Measurements from ENCODE around the gene RANBP3.

Gene RANBP3

GRCh38 chr19:5925830-5926427 lies 52.0 kb downstream of the RANBP3 start:
- DNase-seq (ENCODE audit: low spot score), result no peak

DNA sequence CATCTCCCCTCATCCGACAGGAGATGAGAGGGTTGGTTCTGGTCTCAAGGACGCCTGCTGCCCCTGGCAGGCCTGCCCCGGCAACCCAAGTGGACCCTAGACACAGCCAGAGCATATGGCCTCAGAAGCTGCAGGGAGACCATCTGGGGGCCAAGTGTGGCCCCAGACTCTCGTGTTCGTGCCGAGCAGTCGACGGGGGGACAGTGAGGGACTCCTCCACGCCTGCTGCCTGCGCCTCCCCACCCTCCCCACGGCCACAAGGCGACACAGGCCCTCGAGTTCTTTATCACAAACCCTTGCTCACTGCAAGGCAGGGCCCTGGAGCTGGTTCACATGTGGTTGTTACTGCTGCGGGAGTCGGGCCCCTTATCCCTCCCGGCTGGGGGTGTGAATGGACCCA lies 54.6 kb downstream of the RANBP3 start:
- no peak for DNase-seq (ENCODE audit: low spot score)

- DNase-seq (ENCODE audit: low spot score), result no peak
Observed at GRCh38 chr19:5922161-5922545, 55.8 kb downstream of the RANBP3 start.

GRCh38 chr19:5921516-5922160 lies 56.3 kb downstream of the RANBP3 start:
- DNase-seq (ENCODE audit: low spot score), result no peak

DNA sequence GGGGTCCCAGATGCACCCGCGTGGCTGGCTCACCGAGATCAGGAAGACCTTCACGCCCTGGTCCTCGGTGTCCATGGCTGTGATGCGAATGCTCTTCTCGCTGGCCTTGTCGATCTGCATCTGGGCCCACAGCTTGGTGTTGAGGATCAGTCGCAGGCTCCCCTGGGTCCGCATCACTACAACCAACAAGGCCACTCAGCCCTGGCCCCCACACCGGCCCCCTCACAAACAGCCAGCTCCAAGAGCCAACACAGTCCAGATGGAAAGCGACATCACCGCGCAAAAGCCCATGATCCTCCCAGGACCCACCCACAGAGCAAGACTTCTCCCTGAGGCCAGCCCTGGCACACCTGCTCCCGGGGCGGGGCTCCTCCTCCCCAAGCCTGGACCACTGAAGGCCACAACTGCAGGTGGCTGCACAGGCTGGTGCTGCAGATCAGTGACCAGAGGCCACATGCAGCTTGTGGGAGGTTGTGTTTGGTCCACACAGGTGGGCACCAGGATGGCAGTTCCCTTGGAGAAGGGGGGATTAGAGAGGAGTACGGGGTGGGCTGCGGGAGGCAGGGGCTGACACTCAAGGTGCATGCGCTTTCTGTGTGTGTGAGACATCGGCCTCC lies 59.4 kb downstream of the RANBP3 start:
- no peak for DNase-seq (ENCODE audit: low spot score)

DNA sequence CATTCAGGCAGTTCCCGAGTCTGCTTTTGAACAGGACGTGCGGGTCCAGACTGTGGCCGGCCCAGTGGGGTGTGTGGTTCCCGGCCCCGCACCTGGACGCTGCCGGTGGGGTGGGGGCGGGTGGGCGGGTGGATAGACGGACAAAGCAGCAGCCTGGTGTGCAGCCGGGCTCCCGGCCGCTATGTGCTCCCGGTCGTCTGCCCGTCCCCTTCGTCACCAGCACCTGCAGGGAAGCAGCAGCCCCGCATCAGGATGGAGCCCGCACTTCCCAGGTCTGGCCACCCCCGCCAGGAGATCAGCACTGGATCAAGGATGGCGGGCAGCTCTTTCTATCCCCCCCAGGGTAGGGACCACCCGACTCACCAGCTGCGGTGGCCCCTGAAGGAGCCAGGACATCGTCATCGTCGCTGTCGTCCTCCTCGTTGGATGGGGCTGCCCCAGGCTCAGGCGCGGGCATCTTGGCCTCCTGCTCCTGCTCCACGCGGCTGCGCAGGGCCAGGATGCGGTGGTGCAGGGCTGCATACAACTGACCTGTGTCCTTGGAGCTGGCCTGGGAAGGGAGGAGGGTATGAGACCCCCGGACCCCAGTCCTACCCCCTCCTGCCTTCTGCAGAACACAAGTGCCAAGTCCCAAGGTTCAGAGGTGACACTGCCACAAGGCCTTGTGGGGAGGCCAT lies 60.4 kb downstream of the RANBP3 start:
- DNase-seq (ENCODE audit: low spot score), result no peak

GRCh38 chr19:5916181-5916708 lies 61.7 kb downstream of the RANBP3 start:
- DNase-seq (ENCODE audit: low spot score), result no peak

DNA sequence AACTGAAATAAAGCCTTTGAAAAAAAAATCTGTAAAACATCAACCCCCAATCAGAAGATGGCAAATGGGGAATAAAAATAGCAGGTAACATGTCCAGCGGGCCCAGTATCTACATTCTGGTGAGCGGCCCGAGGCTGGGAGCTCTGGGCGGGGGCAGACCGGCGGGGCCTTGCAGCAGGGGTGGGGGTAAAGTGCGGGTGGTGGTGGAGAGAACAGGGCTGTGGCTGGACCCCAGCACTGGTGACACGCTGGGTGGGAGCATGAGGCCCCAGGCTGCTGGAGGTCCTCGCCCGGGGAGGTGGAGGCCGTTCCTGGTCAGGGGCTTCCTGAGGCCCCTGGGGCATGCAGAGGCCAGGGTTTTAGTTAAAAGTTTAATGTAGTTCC lies 62.2 kb downstream of the RANBP3 start:
- no peak for DNase-seq (ENCODE audit: low spot score)

DNA sequence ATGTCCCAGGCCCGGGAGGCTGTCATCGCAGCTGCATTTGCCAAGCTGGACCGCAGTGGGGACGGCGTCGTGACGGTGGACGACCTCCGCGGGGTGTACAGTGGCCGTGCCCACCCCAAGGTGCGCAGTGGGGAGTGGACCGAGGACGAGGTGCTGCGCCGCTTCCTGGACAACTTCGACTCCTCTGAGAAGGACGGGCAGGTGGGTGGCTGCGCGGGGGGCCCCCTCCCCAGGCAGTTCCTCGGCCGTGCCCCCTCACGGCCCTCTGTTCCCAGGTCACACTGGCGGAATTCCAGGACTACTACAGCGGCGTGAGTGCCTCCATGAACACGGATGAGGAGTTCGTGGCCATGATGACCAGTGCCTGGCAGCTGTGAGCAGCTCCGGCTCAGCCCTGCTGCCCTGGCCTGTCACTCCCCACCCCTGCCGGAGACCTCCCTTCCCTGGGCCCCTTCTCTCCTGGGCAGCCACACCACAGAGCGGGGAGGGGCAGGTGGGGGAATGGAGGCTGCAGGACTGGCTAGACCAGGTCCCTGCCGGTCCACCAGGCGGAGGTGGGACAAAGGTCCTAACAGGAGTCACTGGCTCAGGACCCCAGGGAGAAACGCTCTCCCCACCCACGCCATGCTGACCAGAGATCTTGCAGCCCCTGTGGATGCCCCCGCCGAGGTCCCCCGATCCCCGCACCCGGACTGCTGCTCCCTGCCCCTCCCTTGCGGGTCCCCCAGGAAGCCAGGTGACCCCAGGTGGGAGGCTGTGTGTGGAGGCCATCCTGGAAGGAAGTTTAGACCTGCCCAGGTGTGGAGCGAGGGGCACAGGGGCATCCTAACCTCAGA lies 62.8 kb downstream of the RANBP3 start:
- no peak for DNase-seq (ENCODE audit: low spot score)

- no peak for DNase-seq (ENCODE audit: low spot score)
Observed at GRCh38 chr19:5914358-5914774, 63.6 kb downstream of the RANBP3 start.

DNA sequence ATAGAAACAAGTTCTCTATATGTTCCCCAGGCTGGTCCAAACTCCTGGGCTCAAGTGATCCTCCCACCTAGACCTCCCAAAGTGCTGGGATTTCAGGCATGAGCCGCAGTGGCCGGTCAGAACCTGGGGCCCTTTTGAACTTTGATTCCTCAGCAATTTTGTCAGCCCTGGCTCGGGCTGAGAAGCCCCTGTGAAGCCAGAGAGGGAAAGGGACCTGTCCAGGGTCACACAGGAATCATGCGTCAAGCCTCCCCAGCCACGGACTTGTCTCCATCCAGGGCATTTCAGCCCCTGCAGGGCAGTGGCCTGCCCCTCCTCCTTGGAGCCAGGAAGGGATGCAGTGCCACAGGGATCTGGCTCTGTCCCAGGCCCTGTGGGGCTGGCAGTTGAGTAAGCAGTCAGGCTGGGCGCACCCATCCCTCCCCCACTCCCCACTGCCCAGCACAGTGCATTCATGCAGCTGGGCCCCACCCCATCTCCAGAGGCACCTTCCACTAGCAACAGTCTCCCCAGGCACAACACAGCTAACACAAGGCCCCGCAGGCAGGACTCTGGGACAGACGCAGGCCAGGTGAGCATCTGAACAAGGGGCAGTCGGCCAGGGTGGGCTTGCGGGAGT lies 64.1 kb downstream of the RANBP3 start, which contains the start of gene CAPS:
Gene CAPS, plus strand, starts transcription at position 516 of the 619 bp plus-strand sequence. CDS start 153 bp downstream, outside the sequence.
- peak; percentile 41 for DNase-seq (ENCODE audit: low spot score)

DNA sequence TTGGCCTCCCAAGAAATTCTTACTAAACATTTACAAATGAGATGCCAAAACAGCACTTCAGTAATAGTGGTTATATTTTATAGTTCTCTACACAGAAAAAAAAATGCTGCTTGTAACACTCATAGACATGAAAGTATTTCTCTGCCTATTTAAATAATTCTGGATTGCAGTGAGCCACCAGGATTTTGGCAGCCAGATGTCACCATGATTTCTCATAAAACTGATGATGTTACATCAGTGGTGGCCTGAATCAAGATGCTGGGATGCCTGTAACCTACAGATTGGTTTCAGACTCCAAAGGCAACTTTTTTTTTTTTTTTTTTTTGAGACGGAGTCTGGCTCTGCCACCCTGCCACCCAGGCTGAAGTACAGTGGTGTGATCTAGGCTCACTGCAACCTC lies 66.6 kb downstream of the RANBP3 start:
- no peak for DNase-seq (ENCODE audit: low spot score)

- DNase-seq (ENCODE audit: low spot score), result no peak
Observed at GRCh38 chr19:5910638-5910907, 67.4 kb downstream of the RANBP3 start.

DNA sequence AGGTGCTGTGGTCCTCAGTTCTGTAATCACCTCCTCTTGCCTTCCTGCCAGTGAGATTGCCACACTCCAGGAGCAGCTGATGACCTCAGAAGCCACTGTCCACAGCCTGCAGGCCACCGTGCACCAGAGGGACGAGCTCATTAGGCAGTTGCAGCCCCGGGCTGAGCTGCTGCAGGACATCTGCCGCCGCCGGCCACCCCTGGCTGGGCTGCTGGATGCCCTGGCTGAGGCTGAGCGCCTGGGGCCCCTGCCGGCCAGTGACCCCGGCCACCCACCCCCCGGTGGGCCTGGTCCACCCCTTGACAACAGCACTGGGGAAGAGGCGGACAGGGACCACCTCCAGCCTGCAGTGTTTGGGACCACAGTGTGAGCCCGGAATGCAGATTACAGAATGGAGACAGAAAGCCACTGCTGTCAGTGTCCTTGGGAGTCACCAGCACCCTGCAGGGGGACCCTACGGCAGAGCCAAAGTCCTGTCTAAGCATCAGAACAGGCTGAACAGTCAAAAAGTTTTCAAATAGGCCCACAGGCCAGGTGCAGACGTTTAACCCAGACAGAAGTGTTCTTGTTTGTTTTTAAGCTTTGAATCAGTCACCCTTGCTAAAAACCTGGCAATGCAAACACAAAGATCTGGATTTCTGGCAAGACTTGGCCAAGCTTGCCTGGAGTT lies 69.0 kb downstream of the RANBP3 start:
- no peak for DNase-seq (ENCODE audit: low spot score)

- no peak for DNase-seq (ENCODE audit: low spot score)
Observed at GRCh38 chr19:5907241-5907640, 70.7 kb downstream of the RANBP3 start.

DNA sequence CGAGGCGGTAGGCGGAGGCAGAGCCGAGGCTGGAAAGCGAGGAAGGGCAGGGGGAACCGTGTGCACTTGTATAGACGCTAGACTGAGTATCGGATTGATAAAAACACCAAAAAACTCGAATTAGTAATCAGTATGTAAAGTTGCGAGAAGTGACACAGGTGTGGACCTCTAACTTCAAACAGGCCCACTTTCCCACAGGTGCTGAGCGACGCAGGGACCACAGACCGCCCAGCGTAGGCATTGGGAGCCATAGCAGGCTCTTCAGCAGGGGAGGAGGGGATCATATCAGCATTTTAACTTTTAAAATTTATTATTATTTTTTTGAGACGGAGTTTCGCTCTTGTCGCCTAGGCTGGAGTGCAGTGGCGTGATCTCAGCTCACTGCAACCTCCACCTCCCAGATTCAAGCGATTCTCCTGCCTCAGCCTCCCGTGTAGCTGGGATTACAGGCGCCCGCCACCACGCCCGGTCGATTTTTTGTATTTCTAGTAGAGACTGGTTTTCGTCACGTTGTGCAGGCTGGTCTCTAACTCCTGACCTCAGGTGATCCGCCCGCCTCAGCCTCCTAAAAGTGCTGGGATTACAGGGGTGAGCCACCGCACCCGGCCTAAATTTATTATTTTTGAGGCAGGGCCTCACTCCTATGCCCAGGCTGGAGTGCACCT lies 72.7 kb downstream of the RANBP3 start:
- DNase-seq (ENCODE audit: low spot score), result no peak

DNA sequence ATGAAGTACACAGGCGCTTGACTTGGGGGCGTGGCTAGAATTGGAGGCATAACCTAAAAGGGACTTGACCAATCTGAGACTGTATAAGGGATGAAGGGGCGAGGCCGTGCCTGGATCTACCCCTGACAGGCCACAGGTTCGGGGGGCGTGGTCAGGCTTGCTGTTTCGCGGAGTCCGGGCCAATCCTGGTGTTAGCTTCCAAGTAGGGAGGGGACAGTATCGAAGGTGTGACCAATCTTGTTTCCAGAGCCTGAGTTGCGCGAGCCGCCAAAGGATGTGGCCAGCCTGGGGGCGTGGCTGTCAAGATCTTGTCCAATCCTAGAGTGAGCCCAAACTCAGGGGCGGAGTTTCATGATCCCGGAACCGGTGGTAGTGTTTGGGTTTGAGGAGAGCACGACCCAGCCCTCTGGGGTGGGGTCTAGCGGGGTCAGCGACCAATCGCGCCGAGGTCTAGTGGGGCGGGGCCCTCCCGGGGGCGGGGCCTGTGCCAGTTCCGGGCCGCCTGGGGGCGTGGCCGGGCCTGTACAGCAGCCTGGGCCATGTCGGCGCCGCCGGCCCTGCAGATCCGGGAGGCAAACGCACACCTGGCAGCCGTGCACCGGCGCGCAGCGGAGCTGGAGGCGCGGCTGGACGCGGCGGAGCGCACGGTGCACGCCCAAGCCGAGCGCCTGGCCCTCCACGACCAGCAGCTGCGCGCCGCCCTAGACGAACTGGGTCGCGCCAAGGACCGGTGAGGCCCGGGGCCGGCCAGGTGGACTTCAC lies 73.4 kb downstream of the RANBP3 start, which contains the start of gene VMAC:
Gene VMAC, plus strand, starts transcription at position 521 of the 762 bp plus-strand sequence. Its CDS starts 19 bp downstream, at position 540.
- DNase-seq (ENCODE audit: low spot score), result peak; percentile 100

GRCh38 chr19:5903624-5904351 lies 74.2 kb downstream of the RANBP3 start, which contains the start of gene NDUFA11:
NDUFA11 (minus strand) TSS chr19:5903790; CDS start chr19:5903708, 82 bp downstream.
- DNase-seq (ENCODE audit: low spot score), result no peak

Data from globus pallidus (tissue), 1 donor.